C4-2B (cell line): ENCODE data around the gene SPOCK1.

Experiments
- H3K27ac ChIP-seq: fragments of 450-650 bp; 2 replicates; pipeline ENCODE4 v1.5.1; 2017
- CTCF ChIP-seq: fragments of 450-650 bp; conservative IDR thresholded peaks from 2 replicates; pipeline ENCODE4 v1.5.1; 2017; ENCODE audit warnings: mild to moderate bottlenecking
- ZFX ChIP-seq: fragments of 450-650 bp; IDR thresholded peaks from 2 replicates; pipeline ENCODE4 v1.6.1; 2017

SPOCK1 gene

GRCh38 chr5:137252512-137252911 lies 246.6 kb downstream of the SPOCK1 start:
- H3K27ac ChIP-seq = no peak overlapping the region
- no peak for TF ChIP-seq CTCF
- no peak for TF ChIP-seq ZFX

GRCh38 chr5:137250421-137250820 lies 248.7 kb downstream of the SPOCK1 start:
- no peak overlapping the region for H3K27ac ChIP-seq
- no peak for TF ChIP-seq ZFX
- no peak for TF ChIP-seq CTCF

- no peak for TF ChIP-seq CTCF
- no peak for TF ChIP-seq ZFX
Measured at GRCh38 chr5:137248527-137248926, 250.6 kb downstream of the SPOCK1 start.

DNA sequence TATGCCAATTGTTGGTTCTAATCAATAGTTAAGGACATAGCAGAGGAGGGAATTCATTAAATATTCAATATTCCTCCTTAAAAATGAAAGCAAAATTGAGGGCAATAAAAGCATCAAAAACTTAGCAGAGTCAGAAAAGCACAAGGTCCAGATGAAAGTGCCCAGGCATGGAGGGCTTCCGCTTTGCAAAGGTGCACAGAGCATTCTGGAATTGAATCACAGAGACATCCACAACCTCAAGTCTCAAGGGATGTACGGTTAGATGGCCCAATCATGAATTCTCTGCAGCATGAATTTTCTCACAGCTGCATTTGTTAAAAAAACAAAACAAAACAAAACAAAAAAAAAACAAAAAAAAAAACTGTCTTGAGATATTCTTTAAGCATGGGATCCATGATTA lies 253.7 kb downstream of the SPOCK1 start:
- TF ChIP-seq CTCF (no peak), ZFX (no peak)
- H3K27ac ChIP-seq = no peak overlapping the region

More at GRCh38 chr5:137248527-137248926, 250.6 kb downstream of the SPOCK1 start:
- H3K27ac ChIP-seq = no peak overlapping the region

- TF ChIP-seq CTCF = no peak
- TF ChIP-seq ZFX = no peak
- no peak overlapping the region for H3K27ac ChIP-seq
Measured at GRCh38 chr5:137240285-137240684, 258.8 kb downstream of the SPOCK1 start.

DNA sequence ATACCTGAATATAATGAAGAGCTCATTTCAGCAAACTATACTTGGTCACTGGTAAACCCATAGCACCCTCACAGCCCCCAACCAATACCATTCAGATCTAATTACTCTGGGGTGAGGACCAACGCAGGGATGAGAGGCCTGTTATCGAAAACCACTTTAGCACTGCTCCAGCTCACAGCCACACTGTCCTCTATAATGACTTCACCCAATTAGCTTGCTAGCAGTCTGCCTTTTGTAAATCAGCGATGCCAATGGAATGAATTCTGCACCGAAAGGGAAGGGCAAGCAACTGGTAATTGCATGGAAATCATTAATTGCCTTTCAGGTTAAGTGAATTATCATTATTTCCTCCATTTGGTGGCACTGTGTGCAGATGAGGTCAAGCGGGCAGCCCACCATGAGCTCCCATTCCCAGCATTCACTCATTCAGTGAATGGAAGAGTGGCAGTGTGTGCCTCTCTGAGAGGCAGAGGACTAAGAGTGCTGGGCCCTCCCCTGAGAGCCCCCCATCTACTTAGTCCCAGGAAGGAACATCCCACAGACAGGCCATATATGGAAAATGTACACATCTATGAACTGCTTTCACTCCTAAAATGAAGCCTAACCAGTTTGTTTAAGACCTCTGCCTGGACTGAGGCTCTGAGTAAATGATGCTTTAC lies 262.1 kb downstream of the SPOCK1 start:
- H3K27ac ChIP-seq = no peak overlapping the region
- TF ChIP-seq ZFX (no peak), CTCF (no peak)

GRCh38 chr5:137236252-137236651 lies 262.9 kb downstream of the SPOCK1 start:
- TF ChIP-seq ZFX (no peak), CTCF (no peak)
- no peak overlapping the region for H3K27ac ChIP-seq
